Measurements from ENCODE around the gene STRAP.

Gene STRAP

DNA sequence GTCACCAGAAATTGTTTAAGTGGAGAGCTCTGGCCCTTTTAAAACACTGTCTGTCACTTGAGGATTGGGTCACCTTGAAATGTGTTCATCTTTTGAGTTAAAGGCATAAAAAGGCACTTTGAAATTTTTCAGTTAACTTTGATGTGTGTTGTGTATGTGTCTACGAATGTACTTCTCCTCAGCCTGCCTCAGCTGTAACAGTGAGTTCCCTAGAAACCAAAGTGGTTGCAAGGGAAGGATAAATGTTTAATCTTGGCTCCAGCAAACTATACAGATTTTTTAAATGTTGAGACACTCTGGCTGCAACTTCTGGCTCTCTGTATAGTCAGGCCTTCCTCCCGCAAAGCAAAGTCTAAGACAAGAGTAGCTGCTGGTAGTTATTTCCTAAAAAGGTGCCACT, 37.2 kb downstream of the STRAP start:
- no peak overlapping the region for H3K4me3 ChIP-seq (ENCODE audit: low read depth, low read length)
- DNase-seq (ENCODE audit: low read depth), result no peak
- TF ChIP-seq CTCF (conservative IDR thresholded peaks at IDR 0.05; ENCODE audit: low read depth, low read length), result no peak

DNA sequence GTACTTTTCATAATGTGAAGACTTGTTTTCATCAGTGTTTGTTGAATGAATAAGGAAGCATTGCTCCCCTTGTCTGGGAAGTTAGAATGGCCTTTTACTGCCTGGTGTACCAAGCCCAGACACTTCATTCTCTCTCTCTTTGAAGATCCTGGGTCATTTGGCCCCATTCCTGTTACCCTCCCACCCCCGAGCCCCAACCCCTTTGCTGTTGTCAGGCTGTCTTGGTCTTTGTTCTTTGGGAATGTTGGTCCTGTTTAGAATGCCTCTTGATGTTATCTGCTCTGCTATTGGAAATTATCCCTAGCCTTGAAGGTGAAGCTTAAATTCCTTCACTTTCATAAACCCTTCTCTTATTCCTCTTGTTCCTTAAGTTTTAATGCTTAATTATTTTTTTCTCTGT, 42.8 kb downstream of the STRAP start:
- no peak for TF ChIP-seq CTCF (conservative IDR thresholded peaks at IDR 0.05; ENCODE audit: low read depth, low read length)

GRCh38 chr12:15928346-15928745, 46.2 kb downstream of the STRAP start:
- no peak overlapping the region for H3K4me3 ChIP-seq (ENCODE audit: low read depth, low read length)
- peak; percentile 81 for DNase-seq (ENCODE audit: low read depth)
- no peak for TF ChIP-seq CTCF (conservative IDR thresholded peaks at IDR 0.05; ENCODE audit: low read depth, low read length)

More for the DNA sequence above, 42.8 kb downstream of the STRAP start:
- no peak for DNase-seq (ENCODE audit: low read depth)
- no peak overlapping the region for H3K4me3 ChIP-seq (ENCODE audit: low read depth, low read length)

DNA sequence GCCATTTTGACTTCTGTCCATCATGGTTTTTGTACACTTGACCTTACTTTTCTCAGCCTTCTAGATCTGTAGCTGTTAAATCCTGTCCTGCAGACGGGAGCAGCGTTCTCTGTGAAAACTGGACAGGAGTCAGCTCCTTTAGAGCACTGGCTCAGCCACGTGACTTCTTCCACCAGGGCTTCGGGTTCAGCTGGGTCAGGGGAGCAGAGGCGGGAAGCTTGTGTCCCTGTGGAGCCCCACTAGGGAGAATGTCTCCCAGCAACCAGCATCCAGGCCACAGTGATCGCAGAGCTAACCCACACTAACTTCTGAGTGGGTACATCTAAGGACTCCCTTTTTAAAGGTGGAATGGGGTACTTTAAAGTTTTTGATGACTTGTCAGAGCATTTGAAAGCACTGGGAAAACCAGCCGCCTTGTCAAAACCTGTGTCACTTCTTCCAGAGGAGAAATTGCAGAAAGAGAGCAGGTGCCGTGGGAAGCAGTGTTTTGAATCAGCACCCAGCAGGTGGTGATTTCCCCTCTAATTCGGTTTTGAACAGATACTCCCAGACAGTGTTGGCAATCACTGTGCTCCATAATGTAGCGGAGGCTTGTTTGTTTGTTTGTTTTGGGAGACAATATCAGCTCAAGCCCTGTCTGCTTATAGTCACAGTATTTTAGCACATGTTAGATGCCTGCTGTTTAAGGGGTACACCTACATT, 46.8 kb downstream of the STRAP start:
- TF ChIP-seq CTCF (conservative IDR thresholded peaks at IDR 0.05; ENCODE audit: low read depth, low read length), result no peak
- no peak overlapping the region for H3K4me3 ChIP-seq (ENCODE audit: low read depth, low read length)
- DNase-seq (ENCODE audit: low read depth), result no peak

DNA sequence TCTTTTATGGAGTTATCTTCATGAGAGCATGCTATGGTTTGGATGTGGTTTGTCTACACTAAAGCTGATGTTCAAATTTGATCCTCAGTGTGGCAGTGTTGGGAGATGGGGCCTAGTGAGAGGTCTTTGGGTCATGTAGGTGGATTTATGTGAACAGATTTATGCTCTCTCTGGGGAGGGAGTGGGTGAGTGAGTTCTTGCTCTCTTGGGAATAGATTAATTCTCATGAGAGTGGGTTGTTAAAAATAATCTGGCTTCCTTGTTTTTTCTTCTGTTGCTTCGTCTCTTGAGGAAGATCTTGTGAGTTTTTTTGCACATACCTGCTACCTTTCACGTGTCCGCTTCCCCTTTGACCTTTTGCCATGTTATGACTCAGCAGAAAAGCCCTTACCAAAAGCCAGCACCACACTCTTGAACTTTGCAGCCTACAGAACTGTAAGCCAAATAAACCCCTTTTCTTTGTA, 49.4 kb downstream of the STRAP start:
- peak; percentile 32 for DNase-seq (ENCODE audit: low read depth)
- no peak overlapping the region for H3K4me3 ChIP-seq (ENCODE audit: low read depth, low read length)
- TF ChIP-seq CTCF (conservative IDR thresholded peaks at IDR 0.05; ENCODE audit: low read depth, low read length), result peak; percentile 31

GRCh38 chr12:15932327-15932726, 50.1 kb downstream of the STRAP start:
- no peak for TF ChIP-seq CTCF (conservative IDR thresholded peaks at IDR 0.05; ENCODE audit: low read depth, low read length)
- DNase-seq (ENCODE audit: low read depth), result no peak
- no peak overlapping the region for H3K4me3 ChIP-seq (ENCODE audit: low read depth, low read length)

- no peak for DNase-seq (ENCODE audit: low read depth)
- H3K4me3 ChIP-seq (ENCODE audit: low read depth, low read length), result no peak overlapping the region
- no peak for TF ChIP-seq CTCF (conservative IDR thresholded peaks at IDR 0.05; ENCODE audit: low read depth, low read length)
Measured at GRCh38 chr12:15932971-15933370, 50.8 kb downstream of the STRAP start.

All from choroid plexus epithelial cell (primary cell).